K562 (cell line): ENCODE results near the gene NKAIN1. TPM values are rescaled to one million over a fixed set of nuclear protein-coding genes. Genes with fewer than 3 reads are reported as not detected.

Source experiments
- CBX1 ChIP-seq: sonication (generic); IDR thresholded peaks from 2 replicates; pipeline ENCODE4 v1.6.1; 2016; ENCODE audit warnings: antibody characterized with exemption, low read depth, mild to moderate bottlenecking
- CHD4 ChIP-seq: fragments of 200-600 bp; sonication (generic); IDR thresholded peaks from 3 replicates; pipeline ENCODE4 v1.6.1; 2012; ENCODE audit warnings: low read depth, mild to moderate bottlenecking, mixed read lengths, low read length, inconsistent platforms; ENCODE audit not compliant: insufficient read depth, insufficient replicate concordance, poor library complexity, severe bottlenecking
- CSDE1 ChIP-seq, 2 experiments: fragments of 450-650 bp; IDR thresholded peaks; 2 replicates each; pipeline ENCODE4 v1.6.1; 2016; ENCODE audit warnings: mild to moderate bottlenecking in 1 of 2
- EGR1 ChIP-seq: fragments of 450-650 bp; conservative IDR thresholded peaks from 2 replicates; pipeline ENCODE4 v1.6.1; 2017; ENCODE audit warnings: mild to moderate bottlenecking
- KAT8 ChIP-seq: fragments of 450-650 bp; IDR thresholded peaks from 2 replicates; pipeline ENCODE4 v1.6.1; 2016; ENCODE audit warnings: low read depth, mild to moderate bottlenecking
- MEF2A ChIP-seq: IDR thresholded peaks from 2 replicates; pipeline ENCODE4 v1.6.1; 2011; ENCODE audit warnings: low read depth, mild to moderate bottlenecking, low read length, moderate library complexity; ENCODE audit not compliant: control insufficient read depth
- PTBP1 ChIP-seq: fragments of 200-400 bp; formaldehyde crosslinking; IDR thresholded peaks from 2 replicates; pipeline ENCODE4 v1.6.1; 2017; ENCODE audit warnings: low read depth, low read length
- RFX5 ChIP-seq: IDR thresholded peaks from 2 replicates; pipeline ENCODE4 v1.6.1; 2011; ENCODE audit warnings: low read depth, mild to moderate bottlenecking, improper control_type of control experiment, low read length
- SAFB ChIP-seq: fragments of 200-400 bp; formaldehyde crosslinking; IDR thresholded peaks from 2 replicates; pipeline ENCODE4 v1.6.1; 2017; ENCODE audit warnings: low read depth, low read length, borderline replicate concordance
- SMARCA5 ChIP-seq: fragments of 450-650 bp; IDR thresholded peaks from 2 replicates; pipeline ENCODE4 v1.6.1; 2016
- SMC3 ChIP-seq: conservative IDR thresholded peaks from 2 replicates; pipeline ENCODE4 v1.6.1; 2011; ENCODE audit warnings: low read depth, low read length, improper control_type of control experiment; ENCODE audit not compliant: insufficient read depth
- STAG1 ChIP-seq: sonication (generic); formaldehyde crosslinking; IDR thresholded peaks from 2 replicates; pipeline ENCODE4 v1.5.0; 2020; ENCODE audit warnings: missing genetic modification reagents, borderline replicate concordance
- STAT5B ChIP-seq: fragments of 250-450 bp; sonication (Bioruptor Pico); IDR thresholded peaks from 2 replicates; pipeline ENCODE4 v1.8.0; 2021; ENCODE audit warnings: mild to moderate bottlenecking, inconsistent platforms
- TARDBP ChIP-seq: fragments of 450-650 bp; IDR thresholded peaks from 2 replicates; pipeline ENCODE4 v1.6.1; 2016
- ZFX ChIP-seq: sonication (generic); formaldehyde crosslinking; IDR thresholded peaks from 2 replicates; pipeline ENCODE4 v1.8.0; 2022; ENCODE audit warnings: mild to moderate bottlenecking, missing genetic modification reagents, moderate library complexity
- ZKSCAN3 ChIP-seq: fragments of 250-450 bp; sonication (Bioruptor Pico); IDR thresholded peaks from 2 replicates; pipeline ENCODE4 v1.4.0; 2020
- ZNF140 ChIP-seq: fragments of 250-450 bp; sonication (Bioruptor Pico); IDR thresholded peaks from 2 replicates; pipeline ENCODE4 v1.8.0; 2021; ENCODE audit warnings: moderate library complexity, mild to moderate bottlenecking, inconsistent platforms
- ZNF766 ChIP-seq: fragments of 200-800 bp; sonication (Bioruptor generic); conservative IDR thresholded peaks from 2 replicates; pipeline ENCODE4 v1.6.1; 2016; ENCODE audit warnings: missing genetic modification characterization, missing compliant biosample characterization
- ZNF830 ChIP-seq: fragments of 250-450 bp; sonication (Bioruptor Pico); IDR thresholded peaks from 2 replicates; pipeline ENCODE4 v1.5.0; 2021; ENCODE audit warnings: mild to moderate bottlenecking
- polyA plus RNA-seq, 8 experiments: library from polyadenylated mRNA; depleted of rRNA in 4 of 8; stranded (reverse) in 5 of 8; unstranded in 3 of 8; fragments of >200 nt; fragmentation: Nextera tagmentation in 2 of 8; fragmentation: Illumina TruSeq in 1 of 8; extraction: Ambion mirVana in 2 of 8; extraction: Trizol in 1 of 8; gene quantifications; 2 replicates each; pipeline versions ENCODE4 v1.2.1 to v1.2.3, GENCODE V29; 2011 to 2014; ENCODE audit warnings: inconsistent platforms in 1 of 8, missing spikeins in 1 of 8
- total RNA-seq, 7 experiments: library from RNA; depleted of rRNA in 6 of 7; stranded (reverse); fragments of >200 nt in 6 of 7; fragmentation: Illumina TruSeq in 2 of 7; extraction: Trizol in 2 of 7; gene quantifications; 2 replicates each; pipeline versions ENCODE4 v1.2.1 to v1.2.3, GENCODE V29; 2011 to 2021; ENCODE audit warnings: low replicate concordance in 1 of 7
- TF ChIP-seq, protein P1 (sequence below): IDR thresholded peaks from 3 replicates; pipeline ENCODE4 v1.6.1; 2011; ENCODE audit warnings: borderline replicate concordance, mild to moderate bottlenecking, moderate library complexity; ENCODE audit not compliant: insufficient read length; ENCODE audit errors: extremely low read depth
- TF ChIP-seq, protein P2 (sequence below): sonication (generic); formaldehyde crosslinking; IDR thresholded peaks from 2 replicates; pipeline ENCODE4 v1.8.1; 2023; ENCODE audit warnings: mild to moderate bottlenecking, missing genetic modification reagents
- TF ChIP-seq, protein P3 (sequence below), 3 experiments: fragments of 200-800 bp in 1 of 3; sonication (Bioruptor generic) in 1 of 3; sonication (generic) in 1 of 3; formaldehyde crosslinking in 1 of 3; IDR thresholded peaks; 2 replicates each; pipeline versions ENCODE4 v1.6.1 to v1.8.0; 2016 to 2022; ENCODE audit warnings: mild to moderate bottlenecking in 2 of 3, missing compliant biosample characterization in 2 of 3, missing genetic modification characterization in 2 of 3, missing genetic modification reagents in 1 of 3
- TF ChIP-seq, protein P4 (sequence below): fragments of 450-650 bp; formaldehyde crosslinking; IDR thresholded peaks from 2 replicates; pipeline ENCODE4 v1.4.0; 2020; ENCODE audit warnings: mild to moderate bottlenecking

The NKAIN1 gene
- total and polyA plus RNA-seq, 9 of the 15 experiments (the other 6 are each of a cell fraction or from before 2014, with no cell fraction given): 0.03 to 0.22 (median 0.04) TPM; not detected in 3

DNA sequence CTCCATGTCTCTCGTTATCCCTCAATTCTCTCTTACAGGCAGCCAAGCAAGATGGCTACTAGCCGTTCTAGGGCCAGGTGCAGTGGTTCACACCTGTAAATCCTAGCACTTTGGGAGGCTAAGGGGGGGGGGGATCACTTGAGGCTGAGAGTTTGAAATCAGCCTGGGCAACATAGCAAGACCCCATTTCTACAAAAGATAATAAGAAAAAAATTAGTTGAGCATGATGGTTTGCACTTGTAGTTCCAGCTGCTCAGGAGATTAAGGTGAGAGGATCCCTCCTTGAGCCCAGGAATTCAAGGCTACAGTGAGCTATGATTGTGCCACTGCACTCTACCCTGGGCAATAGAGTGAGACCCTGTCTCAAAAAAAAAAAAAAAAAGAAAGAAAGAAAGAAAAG is 80.4 kb downstream of the NKAIN1 start (continued):
- TF ChIP-seq RFX5 (no peak), TARDBP (no peak), MEF2A (no peak), ZNF766 (CRISPR knock-in tag) (no peak; the same call in 1 of the 2 replicates), ZFX (CRISPR knock-in tag) (no peak), STAG1 (CRISPR knock-in tag) (no peak), CSDE1 (IDR thresholded peaks at IDR 0.05) (no peak), STAT5B (no peak), SAFB (no peak), CHD4 (no peak), CBX1 (no peak), ZNF830 (no peak), EGR1 (no peak), ZKSCAN3 (CRISPR knock-in tag) (no peak), KAT8 (0 out of 2 replicates have a peak, but pooled peaks have one; percentile 20), ZNF140 (CRISPR knock-in tag) (no peak), PTBP1 (no peak), SMC3 (no peak), SMARCA5 (0 out of 2 replicates have a peak, but pooled peaks have one; percentile 19)
- TF ChIP-seq, protein P1, sequence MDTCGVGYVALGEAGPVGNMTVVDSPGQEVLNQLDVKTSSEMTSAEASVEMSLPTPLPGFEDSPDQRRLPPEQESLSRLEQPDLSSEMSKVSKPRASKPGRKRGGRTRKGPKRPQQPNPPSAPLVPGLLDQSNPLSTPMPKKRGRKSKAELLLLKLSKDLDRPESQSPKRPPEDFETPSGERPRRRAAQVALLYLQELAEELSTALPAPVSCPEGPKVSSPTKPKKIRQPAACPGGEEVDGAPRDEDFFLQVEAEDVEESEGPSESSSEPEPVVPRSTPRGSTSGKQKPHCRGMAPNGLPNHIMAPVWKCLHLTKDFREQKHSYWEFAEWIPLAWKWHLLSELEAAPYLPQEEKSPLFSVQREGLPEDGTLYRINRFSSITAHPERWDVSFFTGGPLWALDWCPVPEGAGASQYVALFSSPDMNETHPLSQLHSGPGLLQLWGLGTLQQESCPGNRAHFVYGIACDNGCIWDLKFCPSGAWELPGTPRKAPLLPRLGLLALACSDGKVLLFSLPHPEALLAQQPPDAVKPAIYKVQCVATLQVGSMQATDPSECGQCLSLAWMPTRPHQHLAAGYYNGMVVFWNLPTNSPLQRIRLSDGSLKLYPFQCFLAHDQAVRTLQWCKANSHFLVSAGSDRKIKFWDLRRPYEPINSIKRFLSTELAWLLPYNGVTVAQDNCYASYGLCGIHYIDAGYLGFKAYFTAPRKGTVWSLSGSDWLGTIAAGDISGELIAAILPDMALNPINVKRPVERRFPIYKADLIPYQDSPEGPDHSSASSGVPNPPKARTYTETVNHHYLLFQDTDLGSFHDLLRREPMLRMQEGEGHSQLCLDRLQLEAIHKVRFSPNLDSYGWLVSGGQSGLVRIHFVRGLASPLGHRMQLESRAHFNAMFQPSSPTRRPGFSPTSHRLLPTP: no peak
- TF ChIP-seq, protein P2, sequence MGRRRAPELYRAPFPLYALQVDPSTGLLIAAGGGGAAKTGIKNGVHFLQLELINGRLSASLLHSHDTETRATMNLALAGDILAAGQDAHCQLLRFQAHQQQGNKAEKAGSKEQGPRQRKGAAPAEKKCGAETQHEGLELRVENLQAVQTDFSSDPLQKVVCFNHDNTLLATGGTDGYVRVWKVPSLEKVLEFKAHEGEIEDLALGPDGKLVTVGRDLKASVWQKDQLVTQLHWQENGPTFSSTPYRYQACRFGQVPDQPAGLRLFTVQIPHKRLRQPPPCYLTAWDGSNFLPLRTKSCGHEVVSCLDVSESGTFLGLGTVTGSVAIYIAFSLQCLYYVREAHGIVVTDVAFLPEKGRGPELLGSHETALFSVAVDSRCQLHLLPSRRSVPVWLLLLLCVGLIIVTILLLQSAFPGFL (CRISPR knock-in tag): no peak
- TF ChIP-seq, protein P3, sequence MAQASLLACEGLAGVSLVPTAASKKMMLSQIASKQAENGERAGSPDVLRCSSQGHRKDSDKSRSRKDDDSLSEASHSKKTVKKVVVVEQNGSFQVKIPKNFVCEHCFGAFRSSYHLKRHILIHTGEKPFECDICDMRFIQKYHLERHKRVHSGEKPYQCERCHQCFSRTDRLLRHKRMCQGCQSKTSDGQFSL (CRISPR knock-in tag; IDR thresholded peaks at IDR 0.05): peak; percentile 32; the same call in 1 of the 2 replicates
- TF ChIP-seq, protein P3 (tag; IDR thresholded peaks at IDR 0.05): no peak
- TF ChIP-seq, protein P4, sequence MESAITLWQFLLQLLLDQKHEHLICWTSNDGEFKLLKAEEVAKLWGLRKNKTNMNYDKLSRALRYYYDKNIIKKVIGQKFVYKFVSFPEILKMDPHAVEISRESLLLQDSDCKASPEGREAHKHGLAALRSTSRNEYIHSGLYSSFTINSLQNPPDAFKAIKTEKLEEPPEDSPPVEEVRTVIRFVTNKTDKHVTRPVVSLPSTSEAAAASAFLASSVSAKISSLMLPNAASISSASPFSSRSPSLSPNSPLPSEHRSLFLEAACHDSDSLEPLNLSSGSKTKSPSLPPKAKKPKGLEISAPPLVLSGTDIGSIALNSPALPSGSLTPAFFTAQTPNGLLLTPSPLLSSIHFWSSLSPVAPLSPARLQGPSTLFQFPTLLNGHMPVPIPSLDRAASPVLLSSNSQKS (CRISPR knock-in tag): no peak
